GM13976 (cell line): ENCODE data around the gene CDC42SE1.

ENCODE experiments used
- DNase-seq: peaks from one replicate; pipeline ENCODE4 v3.0.0; 2012; ENCODE audit warnings: low spot score
- in situ Hi-C: fragments of 300-500 bp; cut with MboI; formaldehyde crosslinking; loops from one replicate; pipeline ENCODE4 v1.12.0; 2022; ENCODE audit warnings: low sequenced_read_pairs, mixed read lengths, inconsistent platforms; ENCODE audit not compliant: unreplicated experiment
- TF ChIP-seq, protein P1 (sequence below): IDR thresholded peaks from 2 replicates; pipeline ENCODE4 v1.5.1; 2012; ENCODE audit warnings: borderline replicate concordance, mild to moderate bottlenecking; ENCODE audit not compliant: insufficient read depth; ENCODE audit errors: extremely low read depth, missing control alignments, control extremely low read depth

Gene CDC42SE1

DNA sequence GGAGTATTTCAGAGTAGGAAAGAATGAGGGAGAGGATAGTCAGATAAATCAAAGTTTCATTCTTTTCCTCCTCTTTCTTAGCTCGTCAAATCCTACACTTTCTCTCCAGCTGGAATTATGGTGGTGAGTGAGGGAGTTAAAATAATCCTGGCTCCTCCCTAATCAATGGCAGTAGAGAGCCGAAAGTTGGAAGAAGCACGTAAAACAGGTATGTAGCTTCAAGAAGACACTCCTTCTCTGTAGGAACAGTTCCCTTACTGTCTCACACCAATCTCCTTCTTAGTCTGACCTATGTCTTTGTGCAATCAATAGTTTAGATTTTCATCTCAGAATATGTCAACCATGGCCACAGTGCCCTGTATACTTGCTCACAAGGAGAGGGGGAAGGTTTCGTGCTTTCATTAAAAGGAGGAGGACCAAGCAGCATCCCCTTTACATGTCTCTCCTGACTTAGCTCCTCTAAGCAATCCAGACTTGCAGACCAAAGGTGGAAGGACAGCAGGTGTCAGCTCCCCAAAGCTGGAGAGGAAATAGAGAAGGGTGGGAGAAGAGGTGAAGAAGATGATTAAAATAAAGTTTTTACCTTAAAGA is 53.6 kb downstream of the CDC42SE1 start:
- no peak for DNase-seq
- in situ Hi-C loops = no loop called here
- TF ChIP-seq, protein P1, sequence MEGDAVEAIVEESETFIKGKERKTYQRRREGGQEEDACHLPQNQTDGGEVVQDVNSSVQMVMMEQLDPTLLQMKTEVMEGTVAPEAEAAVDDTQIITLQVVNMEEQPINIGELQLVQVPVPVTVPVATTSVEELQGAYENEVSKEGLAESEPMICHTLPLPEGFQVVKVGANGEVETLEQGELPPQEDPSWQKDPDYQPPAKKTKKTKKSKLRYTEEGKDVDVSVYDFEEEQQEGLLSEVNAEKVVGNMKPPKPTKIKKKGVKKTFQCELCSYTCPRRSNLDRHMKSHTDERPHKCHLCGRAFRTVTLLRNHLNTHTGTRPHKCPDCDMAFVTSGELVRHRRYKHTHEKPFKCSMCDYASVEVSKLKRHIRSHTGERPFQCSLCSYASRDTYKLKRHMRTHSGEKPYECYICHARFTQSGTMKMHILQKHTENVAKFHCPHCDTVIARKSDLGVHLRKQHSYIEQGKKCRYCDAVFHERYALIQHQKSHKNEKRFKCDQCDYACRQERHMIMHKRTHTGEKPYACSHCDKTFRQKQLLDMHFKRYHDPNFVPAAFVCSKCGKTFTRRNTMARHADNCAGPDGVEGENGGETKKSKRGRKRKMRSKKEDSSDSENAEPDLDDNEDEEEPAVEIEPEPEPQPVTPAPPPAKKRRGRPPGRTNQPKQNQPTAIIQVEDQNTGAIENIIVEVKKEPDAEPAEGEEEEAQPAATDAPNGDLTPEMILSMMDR = no peak

DNA sequence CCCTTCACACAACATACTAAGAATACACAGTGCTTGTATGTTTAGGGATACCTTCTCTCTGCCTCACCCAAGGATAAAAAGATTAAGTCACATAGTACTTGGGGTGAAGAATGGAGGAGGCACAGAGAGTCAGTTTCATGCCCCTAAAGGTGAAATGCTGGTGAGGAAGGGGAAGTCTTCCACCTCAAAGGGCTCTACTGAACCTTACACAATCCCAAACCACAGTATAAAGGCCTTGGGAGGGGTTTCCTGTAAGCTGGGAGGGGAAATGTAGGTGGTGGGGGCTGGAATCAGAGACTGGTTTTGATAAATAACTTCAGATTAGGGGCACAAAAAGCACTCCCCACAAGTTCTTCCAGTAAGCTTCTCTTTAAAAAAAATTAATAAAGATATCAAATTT is 56.2 kb downstream of the CDC42SE1 start:
- in situ Hi-C loops = no loop called here
- TF ChIP-seq, protein P1 = no peak
- no peak for DNase-seq

DNA sequence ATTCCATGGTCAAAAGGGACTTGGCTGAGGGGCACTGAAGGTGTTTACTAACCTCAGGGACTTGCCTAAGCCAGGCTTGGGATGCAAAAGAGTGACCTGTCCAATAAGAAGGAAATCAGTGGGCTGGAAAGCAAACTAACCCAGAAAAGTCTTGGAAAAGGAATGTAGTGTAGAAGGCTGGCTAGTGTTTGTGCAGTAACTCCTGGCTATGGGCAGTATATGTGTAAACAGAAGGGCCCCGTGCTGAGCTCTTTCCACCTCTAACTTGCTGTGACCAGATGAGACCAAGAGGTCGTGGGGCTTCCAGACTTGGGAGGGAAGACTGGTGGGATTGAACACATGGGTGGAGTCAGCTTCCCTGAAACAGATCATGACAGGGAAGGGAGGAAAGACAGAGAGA is 56.8 kb downstream of the CDC42SE1 start:
- TF ChIP-seq, protein P1 = no peak
- in situ Hi-C loops = no loop called here
- no peak for DNase-seq

DNA sequence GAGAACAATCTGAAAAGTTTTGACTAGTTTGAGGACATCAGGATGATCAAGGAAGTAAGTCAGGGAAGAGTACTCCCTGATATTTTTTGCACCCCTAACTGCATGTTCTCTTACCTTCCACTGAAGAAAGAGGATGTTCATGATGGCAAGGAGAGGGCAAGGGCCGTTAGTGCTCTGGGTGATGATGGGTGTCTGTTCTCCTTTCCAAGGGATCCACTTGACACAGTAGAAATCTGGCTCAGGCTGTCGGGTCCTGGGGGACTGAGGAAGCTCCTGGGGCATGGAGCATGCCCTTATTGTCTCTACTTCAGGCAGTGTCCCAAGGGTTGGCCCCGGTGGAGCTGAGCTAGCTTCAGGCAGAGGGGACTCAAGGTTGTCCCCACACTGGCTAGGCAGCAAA is 57.4 kb downstream of the CDC42SE1 start:
- no peak for DNase-seq
- in situ Hi-C loops = no loop called here
- TF ChIP-seq, protein P1 = no peak

DNA sequence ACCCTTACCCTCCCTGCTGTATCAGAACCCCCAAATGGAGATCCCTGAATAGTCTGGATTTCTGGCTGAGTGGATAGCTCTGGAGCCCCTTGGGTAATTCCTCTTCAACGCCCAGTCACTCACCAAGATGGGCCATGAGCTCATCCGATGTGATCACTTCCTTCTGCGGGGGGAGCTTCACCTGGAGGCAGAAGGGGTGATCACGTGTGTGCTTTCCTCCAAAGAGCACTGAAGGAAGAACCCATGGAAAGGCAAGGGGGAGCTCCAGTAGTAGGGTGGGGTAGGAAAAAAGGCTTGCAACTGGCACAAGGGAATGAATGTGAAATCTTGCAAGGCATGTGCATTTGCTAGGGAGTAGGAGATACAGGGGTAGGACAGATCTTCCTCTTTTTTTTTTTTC is 57.8 kb downstream of the CDC42SE1 start:
- TF ChIP-seq, protein P1 = no peak
- DNase-seq = no peak
- in situ Hi-C loops = no loop called here
